Measurements from ENCODE around the gene AUH. TPM values are rescaled to one million over a fixed set of nuclear protein-coding genes. Genes with fewer than 3 reads are reported as not detected.

Gene AUH
- polyA plus RNA-seq, 1 donor from 2014 or later, result 42.6 TPM

GRCh38 chr9:91382298-91382697, 20.6 kb upstream of the AUH start:
- Histone ChIP-seq H3K4me2 (ENCODE audit: low read length) (no peak overlapping the region), H2AFZ (ENCODE audit: low read depth, low read length) (no peak overlapping the region), H3K36me3 (ENCODE audit: insufficient read depth, low read length) (no peaks in the 10 kb centered on the region), H3K79me2 (replicated peaks; ENCODE audit: insufficient read depth, low read length) (no peaks in the 10 kb centered on the region), H3K4me3 (ENCODE audit: low read length) (no peak overlapping the region), H3K9me3 (ENCODE audit: low read length) (no peaks in the 10 kb centered on the region), H3K27ac (ENCODE audit: low read length) (no peak overlapping the region), H3K9me2 (ENCODE audit: insufficient read depth, low read length) (no peaks in the 10 kb centered on the region), H3K9ac (ENCODE audit: low read length) (no peak overlapping the region), H4K20me1 (ENCODE audit: insufficient read depth) (no peaks in the 10 kb centered on the region), H3F3A (ENCODE audit: insufficient read depth, low read length, poor library complexity, severe bottlenecking) (no peaks in the 10 kb centered on the region), H3K27me3 (ENCODE audit: insufficient read depth, low read depth, low read length) (no peaks in the 10 kb centered on the region)
- TF ChIP-seq RAD21 (conservative IDR thresholded peaks at IDR 0.05) (no peak), MXI1 (conservative IDR thresholded peaks at IDR 0.05; ENCODE audit: poor library complexity, severe bottlenecking) (no peak)

- Histone ChIP-seq H3K27me3 (ENCODE audit: insufficient read depth, low read depth, low read length) (no peaks in the 10 kb centered on the region), H3K9me2 (ENCODE audit: insufficient read depth, low read length) (no peaks in the 10 kb centered on the region), H2AFZ (ENCODE audit: low read depth, low read length) (no peak overlapping the region), H3K9me3 (ENCODE audit: low read length) (no peaks in the 10 kb centered on the region), H4K20me1 (ENCODE audit: insufficient read depth) (no peaks in the 10 kb centered on the region), H3K9ac (ENCODE audit: low read length) (no peak overlapping the region), H3K4me2 (ENCODE audit: low read length) (no peak overlapping the region), H3K36me3 (ENCODE audit: insufficient read depth, low read length) (no peaks in the 10 kb centered on the region), H3K79me2 (replicated peaks; ENCODE audit: insufficient read depth, low read length) (no peaks in the 10 kb centered on the region), H3K4me3 (ENCODE audit: low read length) (no peak overlapping the region), H3K27ac (ENCODE audit: low read length) (no peak overlapping the region), H3F3A (ENCODE audit: insufficient read depth, low read length, poor library complexity, severe bottlenecking) (no peaks in the 10 kb centered on the region)
- TF ChIP-seq TAF1 (IDR thresholded peaks at IDR 0.05; ENCODE audit: low read depth) (no peak), EZH2 (IDR thresholded peaks at IDR 0.05; ENCODE audit: borderline replicate concordance, insufficient read depth, low read length, poor library complexity, severe bottlenecking) (no peak), MXI1 (conservative IDR thresholded peaks at IDR 0.05; ENCODE audit: poor library complexity, severe bottlenecking) (no peak), EP300 (conservative IDR thresholded peaks at IDR 0.05; ENCODE audit: poor library complexity, severe bottlenecking) (no peak), RAD21 (conservative IDR thresholded peaks at IDR 0.05) (no peak), CTCF (IDR thresholded peaks at IDR 0.05; ENCODE audit: poor library complexity, severe bottlenecking) (no peak), POLR2AphosphoS5 (IDR thresholded peaks at IDR 0.05) (no peak), REST (IDR thresholded peaks at IDR 0.05; ENCODE audit: borderline replicate concordance) (no peak), SMC3 (conservative IDR thresholded peaks at IDR 0.05; ENCODE audit: poor library complexity) (no peak)
Measured at GRCh38 chr9:91379426-91379825, 17.7 kb upstream of the AUH start.

- Histone ChIP-seq H3K4me3 (ENCODE audit: low read length) (no peak overlapping the region), H2AFZ (ENCODE audit: low read depth, low read length) (no peak overlapping the region), H3K9ac (ENCODE audit: low read length) (no peak overlapping the region), H3K27ac (ENCODE audit: low read length) (no peak overlapping the region), H3K36me3 (ENCODE audit: insufficient read depth, low read length) (no peaks in the 10 kb centered on the region), H3K79me2 (replicated peaks; ENCODE audit: insufficient read depth, low read length) (no peaks in the 10 kb centered on the region), H3K9me2 (ENCODE audit: insufficient read depth, low read length) (no peaks in the 10 kb centered on the region), H4K20me1 (ENCODE audit: insufficient read depth) (no peaks in the 10 kb centered on the region), H3K4me2 (ENCODE audit: low read length) (no peak overlapping the region), H3F3A (ENCODE audit: insufficient read depth, low read length, poor library complexity, severe bottlenecking) (no peaks in the 10 kb centered on the region), H3K9me3 (ENCODE audit: low read length) (no peaks in the 10 kb centered on the region), H3K27me3 (ENCODE audit: insufficient read depth, low read depth, low read length) (no peaks in the 10 kb centered on the region)
- TF ChIP-seq SMC3 (conservative IDR thresholded peaks at IDR 0.05; ENCODE audit: poor library complexity), result no peak
- TF ChIP-seq REST (IDR thresholded peaks at IDR 0.05; ENCODE audit: borderline replicate concordance), result no peak
- no peak for TF ChIP-seq MXI1 (conservative IDR thresholded peaks at IDR 0.05; ENCODE audit: poor library complexity, severe bottlenecking)
- no peak for TF ChIP-seq CTCF (IDR thresholded peaks at IDR 0.05; ENCODE audit: poor library complexity, severe bottlenecking)
- TF ChIP-seq POLR2AphosphoS5 (IDR thresholded peaks at IDR 0.05), result no peak
- no peak for TF ChIP-seq EZH2 (IDR thresholded peaks at IDR 0.05; ENCODE audit: borderline replicate concordance, insufficient read depth, low read length, poor library complexity, severe bottlenecking)
- no peak for TF ChIP-seq EP300 (conservative IDR thresholded peaks at IDR 0.05; ENCODE audit: poor library complexity, severe bottlenecking)
- TF ChIP-seq TAF1 (IDR thresholded peaks at IDR 0.05; ENCODE audit: low read depth), result no peak
Measured at GRCh38 chr9:91378695-91379127, 17.0 kb upstream of the AUH start.
